CD4-positive, alpha-beta T cell treated with Interleukin-12 subunit alpha and Interleukin-12 subunit beta, for 1 hour (primary cell): ENCODE measurements around the gene CCDC170.

ENCODE experiments used
- DNase-seq: peaks from one replicate; pipeline ENCODE4 v3.0.0-alpha.2; 2020

The CCDC170 gene

GRCh38 chr6:151546941-151547659 is 53.3 kb downstream of the CCDC170 start:
- no peak for DNase-seq

GRCh38 chr6:151548201-151548600 is 54.4 kb downstream of the CCDC170 start:
- DNase-seq = no peak

GRCh38 chr6:151549790-151550189 is 56.0 kb downstream of the CCDC170 start:
- DNase-seq = no peak

- DNase-seq = no peak
Observed at GRCh38 chr6:151550618-151551017, 56.8 kb downstream of the CCDC170 start.

GRCh38 chr6:151551223-151551857 is 57.5 kb downstream of the CCDC170 start:
- no peak for DNase-seq

- DNase-seq = no peak
Observed at GRCh38 chr6:151553416-151554165, 59.8 kb downstream of the CCDC170 start.

GRCh38 chr6:151561238-151561637 is 67.4 kb downstream of the CCDC170 start:
- DNase-seq = no peak

- DNase-seq = no peak
Observed at GRCh38 chr6:151564654-151565053, 70.8 kb downstream of the CCDC170 start.

- no peak for DNase-seq
Observed at GRCh38 chr6:151565940-151566339, 72.1 kb downstream of the CCDC170 start.

GRCh38 chr6:151566557-151566956 is 72.7 kb downstream of the CCDC170 start:
- DNase-seq = no peak

GRCh38 chr6:151576633-151577032 is 82.8 kb downstream of the CCDC170 start:
- no peak for DNase-seq

- no peak for DNase-seq
Observed at GRCh38 chr6:151577257-151577656, 83.4 kb downstream of the CCDC170 start.

GRCh38 chr6:151585741-151586140 is 91.9 kb downstream of the CCDC170 start:
- no peak for DNase-seq

- DNase-seq = no peak
Observed at GRCh38 chr6:151589667-151590066, 95.8 kb downstream of the CCDC170 start.

- no peak for DNase-seq
Observed at GRCh38 chr6:151590742-151591141, 96.9 kb downstream of the CCDC170 start.

- no peak for DNase-seq
Observed at GRCh38 chr6:151592449-151593159, 98.8 kb downstream of the CCDC170 start.

GRCh38 chr6:151609146-151609902 is 115.5 kb downstream of the CCDC170 start:
- no peak for DNase-seq

- no peak for DNase-seq
Observed at GRCh38 chr6:151610326-151610725, 116.5 kb downstream of the CCDC170 start.

- no peak for DNase-seq
Observed at GRCh38 chr6:151614630-151615029, 120.8 kb downstream of the CCDC170 start.

- DNase-seq = no peak
Observed at GRCh38 chr6:151616091-151616513, 122.3 kb downstream of the CCDC170 start.

GRCh38 chr6:151616600-151616999 is 122.8 kb downstream of the CCDC170 start:
- DNase-seq = no peak

- no peak for DNase-seq
Observed at GRCh38 chr6:151617539-151617938, 123.7 kb downstream of the CCDC170 start.
